Activated CD4-positive, alpha-beta T cell treated with anti-CD3 and anti-CD28 coated beads for 36 hours (primary cell): ENCODE data around the gene ZFP36L1. TPM values are rescaled to one million over a fixed set of nuclear protein-coding genes. Genes with fewer than 3 reads are reported as not detected.
A peak's percentile ranks its signal among the peaks of the same experiment; 100 is the strongest.

ENCODE experiments used
- ATAC-seq: fragments of 200-7000 bp; cut with Tn5 transposase; one replicate; pipeline ENCODE4 v1.10.0; 2021; ENCODE audit warnings: mild to moderate bottlenecking, moderate library complexity
- CTCF ChIA-PET: fragments of 350-600 bp; sonication (Branson Sonifier 250); formaldehyde crosslinking; loops from one replicate; lab custom pipeline; 2021; ENCODE audit warnings: antibody characterized with exemption; lab: Charles Lee
- POLR2A ChIA-PET: fragments of 350-600 bp; sonication (Branson Sonifier 250); formaldehyde crosslinking; loops from one replicate; lab custom pipeline; 2021; ENCODE audit warnings: antibody characterized with exemption, inconsistent platforms; lab: Charles Lee
- DNase-seq: peaks from one replicate; pipeline ENCODE4 v3.0.0-alpha.2; 2020
- H3K27ac Mint-ChIP-seq: one replicate; pipeline ENCODE4 v1.8.0; 2021; ENCODE audit warnings: mixed read lengths
- H3K27me3 Mint-ChIP-seq: one replicate; pipeline ENCODE4 v1.8.0; 2021; ENCODE audit warnings: mixed read lengths
- H3K36me3 Mint-ChIP-seq: one replicate; pipeline ENCODE4 v1.8.0; 2021; ENCODE audit warnings: low read depth, mixed read lengths
- H3K4me1 Mint-ChIP-seq: one replicate; pipeline ENCODE4 v1.8.0; 2021; ENCODE audit warnings: mixed read lengths
- H3K4me3 Mint-ChIP-seq: one replicate; pipeline ENCODE4 v1.8.0; 2021; ENCODE audit warnings: mild to moderate bottlenecking, moderate library complexity, mixed read lengths
- H3K9me3 Mint-ChIP-seq: one replicate; pipeline ENCODE4 v1.8.0; 2021; ENCODE audit warnings: low read depth, mixed read lengths
- intact Hi-C, 2 experiments: fragments of 100-400 bp; cut with DNase I in 1 of 2; cut with micrococcal nuclease in 1 of 2; formaldehyde crosslinking; loops; one replicate each; pipeline versions ENCODE4 v1.14.2 to v1.15.1; 2022 to 2024; cut with DNase I, micrococcal nuclease
- total RNA-seq, 2 experiments: library from RNA; stranded (reverse); gene quantifications; one replicate each; pipeline ENCODE4 v1.2.3, GENCODE V29; 2021

The ZFP36L1 gene
- total RNA-seq, 2 experiments from 2014 or later = 72.1 to 96.9 TPM

DNA sequence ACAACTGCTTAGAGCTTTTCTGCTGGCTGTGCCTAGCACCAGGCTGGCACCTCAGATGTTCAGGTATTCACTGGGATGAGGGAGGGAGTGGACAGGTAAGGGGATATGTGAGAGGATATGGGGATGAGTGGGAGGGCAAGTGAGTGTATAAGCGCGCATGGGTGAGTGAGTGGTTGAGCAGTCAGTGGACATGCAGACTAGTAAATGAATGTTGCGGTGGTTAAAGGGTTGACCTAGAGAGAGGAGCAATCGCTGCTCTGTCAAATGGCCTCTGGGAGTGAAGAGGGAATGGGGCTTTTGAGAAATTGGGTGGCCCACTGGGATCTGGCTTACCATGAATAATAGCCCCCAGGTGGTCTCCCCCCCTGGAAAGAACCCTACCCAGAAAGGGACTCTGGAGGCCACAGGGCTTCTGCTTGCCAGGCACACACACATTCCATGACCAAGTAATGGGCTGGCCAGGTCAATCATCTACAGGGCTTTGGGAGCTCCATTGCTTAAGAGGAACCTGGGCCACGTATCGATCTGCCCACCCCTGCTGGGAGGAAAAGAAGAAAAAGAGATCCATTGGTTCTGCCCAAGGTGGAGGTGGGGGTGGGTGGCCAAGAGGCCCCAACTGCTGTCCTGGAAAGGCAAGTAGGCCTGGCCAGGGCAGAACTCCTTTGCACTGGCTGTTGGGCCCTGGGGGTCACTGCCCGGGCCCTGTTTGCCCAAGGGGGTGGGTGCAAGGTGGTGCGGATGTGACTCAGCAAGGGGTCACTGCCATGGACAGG, 30.8 kb upstream of the ZFP36L1 start:
- Mint-ChIP-seq H3K4me1 (peaks cover 35% of the 10 kb centered on the region), H3K27me3 (no peaks in the 10 kb centered on the region), H3K4me3 (no peak overlapping the region), H3K36me3 (no peaks in the 10 kb centered on the region), H3K9me3 (no peaks in the 10 kb centered on the region), H3K27ac (no peak overlapping the region)
- no peak for DNase-seq
- intact Hi-C loops = no loop called here
- ChIA-PET CTCF (interaction anchor here (0.6 to 1.3 kb wide), 4 partner anchors 20 to 865 kb away, joined by 3 read pairs; no protein-coding TSS in a partner anchor), POLR2A (interaction anchor here (0.6 kb wide), 2 partner anchors 10 to 44 kb away, joined by 3 to 4 read pairs; no protein-coding TSS in a partner anchor)
- no peak for ATAC-seq

DNA sequence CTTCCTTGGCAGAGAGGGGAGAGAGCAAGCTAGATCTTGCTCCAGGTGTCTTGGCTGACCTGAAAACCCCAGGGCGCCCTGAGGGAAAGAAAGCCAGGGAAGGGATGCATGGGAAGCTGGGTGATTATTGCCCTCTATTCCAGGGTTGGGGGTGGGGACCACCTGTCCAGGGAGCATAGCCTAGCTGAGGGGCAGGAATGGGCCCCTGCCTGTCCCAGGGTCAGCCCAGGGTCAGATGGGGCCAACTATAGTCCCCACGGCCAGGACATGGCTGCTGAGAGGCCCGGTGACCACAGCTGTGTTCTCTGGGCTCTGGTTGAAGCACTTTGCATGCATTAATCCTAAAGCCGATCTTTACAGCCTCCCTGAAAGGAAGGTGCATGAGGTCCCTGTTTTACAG, 30.1 kb upstream of the ZFP36L1 start:
- DNase-seq = no peak
- ATAC-seq = no peak
- H3K27ac Mint-ChIP-seq = no peak overlapping the region
- no peaks in the 10 kb centered on the region for H3K36me3 Mint-ChIP-seq
- ChIA-PET POLR2A (interaction anchor here (0.6 kb wide), 2 partner anchors 9 to 43 kb away, joined by 3 to 4 read pairs; no protein-coding TSS in a partner anchor), CTCF (interaction anchor here (0.6 to 1.3 kb wide), 3 partner anchors 21 to 865 kb away, joined by 3 read pairs; no protein-coding TSS in a partner anchor)
- H3K4me1 Mint-ChIP-seq = peaks cover 39% of the 10 kb centered on the region
- intact Hi-C loops = no loop called here
- no peak overlapping the region for H3K4me3 Mint-ChIP-seq
- no peaks in the 10 kb centered on the region for H3K9me3 Mint-ChIP-seq
- no peaks in the 10 kb centered on the region for H3K27me3 Mint-ChIP-seq

DNA sequence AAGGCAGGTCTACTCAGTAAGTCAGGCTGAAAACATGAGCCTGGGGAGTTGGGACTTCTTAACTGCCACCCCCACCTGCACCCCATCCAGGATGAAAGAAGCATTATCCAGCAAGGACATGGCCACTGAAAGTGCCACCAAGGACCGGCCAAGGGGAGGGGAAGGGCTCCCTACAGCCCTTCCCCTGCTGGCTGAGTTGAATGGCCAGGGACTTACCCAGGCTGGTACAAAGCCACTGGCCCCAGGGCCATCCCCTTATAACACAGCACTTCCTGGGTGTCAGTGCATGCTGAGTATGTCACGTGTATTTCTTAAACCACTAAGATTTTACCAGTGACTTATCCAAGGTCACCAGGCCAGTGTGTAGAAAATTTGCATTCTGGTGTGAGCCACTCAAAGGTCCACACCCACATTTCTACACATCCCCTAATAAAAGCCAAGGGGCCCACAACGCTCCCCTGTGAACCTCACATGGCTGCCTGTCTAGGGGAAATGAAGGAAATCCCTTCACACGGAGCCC, 29.3 kb upstream of the ZFP36L1 start:
- ATAC-seq (peak; percentile 61), DNase-seq (peak; percentile 52)
- Mint-ChIP-seq H3K27me3 (no peaks in the 10 kb centered on the region), H3K9me3 (no peaks in the 10 kb centered on the region), H3K4me1 (peaks cover 40% of the 10 kb centered on the region), H3K4me3 (no peak overlapping the region), H3K27ac (peak overlapping the region; percentile 48), H3K36me3 (no peaks in the 10 kb centered on the region)
- ChIA-PET POLR2A (no interaction called here), CTCF (interaction anchor here (0.6 to 4.3 kb wide), 2 partner anchors 22 to 797 kb away, joined by 3 to 18 read pairs; no protein-coding TSS in a partner anchor)
- intact Hi-C loops = no loop called here

DNA sequence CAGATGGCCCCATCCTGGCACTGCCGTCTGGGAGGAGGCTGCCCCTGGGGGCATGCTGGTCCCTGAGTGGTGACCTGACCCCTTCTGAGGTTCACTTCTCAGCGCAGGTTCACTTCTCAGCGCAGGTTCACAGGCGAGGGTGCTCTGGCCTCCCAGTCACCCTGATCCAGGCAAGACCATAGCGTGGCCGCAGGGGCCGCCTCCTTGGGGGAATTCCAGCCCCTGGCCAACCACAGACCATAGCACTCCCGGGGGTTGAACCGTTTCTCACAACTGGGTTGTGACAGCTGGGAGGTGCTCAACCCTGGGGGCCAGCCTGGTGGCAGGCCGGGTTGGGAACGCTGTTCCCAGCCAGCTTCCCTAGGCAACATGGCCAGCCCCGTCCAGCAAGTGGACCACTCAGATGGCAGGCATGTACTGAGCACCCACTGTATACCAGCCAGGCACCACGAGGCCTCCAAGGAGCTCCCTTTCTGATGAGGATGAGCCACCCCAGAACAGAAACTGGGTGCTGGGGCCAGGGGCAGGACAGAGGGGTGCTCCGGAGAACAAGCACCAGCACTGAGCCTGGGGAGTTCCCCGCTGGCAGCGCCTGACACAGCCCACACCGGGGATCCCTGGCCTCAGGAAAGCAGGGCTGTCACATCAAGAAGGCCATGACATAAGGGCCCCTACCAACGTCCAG, 28.3 kb upstream of the ZFP36L1 start:
- CTCF ChIA-PET = interaction anchor here (0.5 to 4.3 kb wide), 7 partner anchors 23 to 851 kb away, joined by 3 to 18 read pairs (median 3); no protein-coding TSS in a partner anchor
- intact Hi-C loops = no loop called here

DNA sequence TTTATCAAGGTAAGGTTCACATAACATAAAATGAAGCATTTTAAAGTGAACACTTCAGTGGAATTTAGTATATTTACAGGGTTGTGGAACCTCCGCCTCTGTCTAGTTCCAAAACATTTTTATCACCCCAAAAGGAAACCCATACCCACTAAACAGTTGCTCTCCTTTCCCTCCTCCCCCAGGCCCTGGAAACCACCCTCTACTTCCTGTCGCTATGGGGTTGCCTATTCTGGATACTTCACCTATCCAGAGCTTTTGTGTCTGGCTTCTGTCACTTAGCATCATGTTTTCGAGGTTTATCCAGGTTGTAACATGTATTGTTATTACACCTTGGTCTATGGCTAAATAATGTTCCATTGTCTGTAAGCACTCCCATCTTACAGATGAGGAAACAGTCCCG, 27.7 kb upstream of the ZFP36L1 start:
- Mint-ChIP-seq H3K9me3 (no peaks in the 10 kb centered on the region), H3K36me3 (no peaks in the 10 kb centered on the region), H3K4me1 (peaks cover 46% of the 10 kb centered on the region), H3K4me3 (no peak overlapping the region), H3K27me3 (no peaks in the 10 kb centered on the region), H3K27ac (peak overlapping the region; percentile 65)
- ChIA-PET CTCF (interaction anchor here (0.5 to 4.3 kb wide), 10 partner anchors 23 to 1330 kb away, joined by 3 to 18 read pairs (median 4); partner anchors contain the start of gene ZFP36L1), POLR2A (no interaction called here)
- intact Hi-C loops = no loop called here
- ATAC-seq (no peak), DNase-seq (peak; percentile 58)

More for the DNA sequence above, 28.3 kb upstream of the ZFP36L1 start:
- POLR2A ChIA-PET = no interaction called here
- peak overlapping the region; percentile 65 for H3K27ac Mint-ChIP-seq
- H3K9me3 Mint-ChIP-seq = no peaks in the 10 kb centered on the region
- ATAC-seq (peak; percentile 9), DNase-seq (peak; percentile 51)
- no peaks in the 10 kb centered on the region for H3K27me3 Mint-ChIP-seq
- H3K4me3 Mint-ChIP-seq = no peak overlapping the region
- peaks cover 46% of the 10 kb centered on the region for H3K4me1 Mint-ChIP-seq
- H3K36me3 Mint-ChIP-seq = no peaks in the 10 kb centered on the region

DNA sequence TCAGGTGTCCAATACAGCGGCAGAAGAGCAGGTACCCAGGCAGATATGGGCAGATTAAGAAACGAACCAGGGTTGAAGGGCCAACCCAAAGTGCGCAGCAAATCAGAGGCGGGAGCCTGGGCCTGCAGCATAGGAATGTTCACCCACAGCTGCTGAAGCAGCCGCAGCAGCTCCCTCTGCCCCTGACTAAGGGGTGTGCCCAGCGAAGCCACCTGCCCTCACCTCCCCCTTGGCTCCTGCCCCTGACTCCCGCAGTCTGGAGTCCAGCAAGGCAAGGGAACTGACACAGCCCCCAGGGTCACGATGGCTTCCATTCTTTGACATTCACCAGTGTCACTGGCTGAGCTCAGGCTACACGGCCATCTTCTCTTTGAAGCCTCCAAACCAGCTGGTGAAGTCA, 27.3 kb upstream of the ZFP36L1 start:
- H3K27me3 Mint-ChIP-seq = no peaks in the 10 kb centered on the region
- H3K27ac Mint-ChIP-seq = peak overlapping the region; percentile 76
- H3K4me3 Mint-ChIP-seq = no peak overlapping the region
- ChIA-PET POLR2A (interaction anchor here (1.1 to 1.6 kb wide), 2 partner anchors 24 to 28 kb away, joined by 3 to 12 read pairs; partner anchors contain the start of gene ZFP36L1), CTCF (interaction anchor here (0.6 to 4.3 kb wide), 12 partner anchors 23 to 1330 kb away, joined by 3 to 18 read pairs (median 4); partner anchors contain the start of gene ZFP36L1)
- ATAC-seq (no peak), DNase-seq (no peak)
- H3K36me3 Mint-ChIP-seq = no peaks in the 10 kb centered on the region
- no peaks in the 10 kb centered on the region for H3K9me3 Mint-ChIP-seq
- peaks cover 50% of the 10 kb centered on the region for H3K4me1 Mint-ChIP-seq
- intact Hi-C loops = no loop called here

DNA sequence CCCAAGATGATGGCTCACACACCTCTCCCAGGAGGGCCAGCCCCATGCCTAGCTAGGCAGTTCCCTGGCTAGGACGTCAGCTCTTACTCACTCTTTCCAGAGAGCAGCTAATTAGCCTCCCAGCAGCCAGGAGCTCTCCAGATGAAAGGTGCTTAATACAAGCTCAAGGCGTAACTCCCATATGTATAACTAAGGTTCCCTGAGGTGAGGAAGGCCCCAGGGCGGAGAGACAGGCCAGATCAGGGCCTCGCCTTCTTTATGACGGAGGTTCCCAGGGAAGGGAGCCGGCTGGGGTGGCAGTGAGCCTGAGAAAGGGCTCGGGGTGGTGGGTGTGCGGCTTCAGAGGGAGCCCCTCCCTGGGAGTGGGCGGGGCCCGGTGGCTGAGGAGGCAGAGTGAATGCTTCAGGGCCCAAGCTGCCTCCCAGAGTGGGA, 26.4 kb upstream of the ZFP36L1 start:
- peak; percentile 80 for DNase-seq
- Mint-ChIP-seq H3K9me3 (no peaks in the 10 kb centered on the region), H3K36me3 (no peaks in the 10 kb centered on the region), H3K4me1 (peaks cover 57% of the 10 kb centered on the region), H3K4me3 (no peak overlapping the region), H3K27ac (peak overlapping the region; percentile 76), H3K27me3 (no peaks in the 10 kb centered on the region)
- ChIA-PET CTCF (interaction anchor here (0.6 to 5.7 kb wide), 21 partner anchors 10 to 936 kb away, joined by 3 to 52 read pairs (median 4); partner anchors contain the start of gene ZFP36L1), POLR2A (interaction anchor here (0.5 to 1.6 kb wide), 4 partner anchors 23 to 445 kb away, joined by 3 to 12 read pairs (median 6); partner anchors contain the start of gene ZFP36L1)
- intact Hi-C loops = loop anchor here (5.0 to 10.0 kb wide), 4 partner anchors 37 to 1002 kb away; partner anchors contain the start of genes RAD51B (in 1 of the 2) and ZFYVE26 (in 1 of the 2)
- peak; percentile 45 for ATAC-seq

DNA sequence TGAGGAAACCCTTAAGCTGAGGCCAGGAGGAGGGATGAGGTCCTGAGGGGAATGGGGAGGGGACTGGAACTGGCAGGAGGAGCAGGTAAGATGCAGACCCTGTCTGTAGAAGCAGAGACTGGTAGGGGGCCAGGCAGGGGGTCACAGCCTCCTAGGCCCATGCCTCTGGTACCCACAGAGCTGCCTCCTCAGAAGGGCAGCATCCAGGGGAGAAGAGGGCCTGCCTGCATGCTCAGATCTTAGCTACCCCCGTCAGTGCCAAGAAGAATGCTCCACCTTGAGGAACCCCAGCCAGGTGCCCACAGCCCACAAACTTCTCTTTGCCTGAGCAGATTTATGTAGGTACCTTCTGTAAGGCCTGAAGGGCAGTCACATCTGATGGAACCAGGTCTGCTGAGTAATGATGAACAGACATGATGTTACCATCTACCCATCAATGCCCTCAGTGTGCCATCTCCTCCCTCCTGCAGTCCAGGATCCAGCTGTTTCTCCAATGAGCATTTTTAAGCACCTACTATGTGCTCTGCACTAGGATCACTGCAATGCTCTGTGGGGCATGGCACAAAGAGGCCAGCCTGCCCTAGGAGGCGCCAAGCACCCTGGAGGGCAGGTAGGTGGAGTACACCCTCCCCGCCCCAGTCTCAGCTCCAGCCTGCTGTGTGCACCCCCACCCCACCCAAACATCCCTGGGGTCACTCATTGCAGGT, 24.8 kb upstream of the ZFP36L1 start:
- H3K4me3 Mint-ChIP-seq = no peak overlapping the region
- H3K27ac Mint-ChIP-seq = peak overlapping the region; percentile 82
- POLR2A ChIA-PET = interaction anchor here (1.1 to 5.9 kb wide), 3 partner anchors 26 to 32 kb away, joined by 4 to 68 read pairs (median 5); partner anchors contain the start of gene ZFP36L1

DNA sequence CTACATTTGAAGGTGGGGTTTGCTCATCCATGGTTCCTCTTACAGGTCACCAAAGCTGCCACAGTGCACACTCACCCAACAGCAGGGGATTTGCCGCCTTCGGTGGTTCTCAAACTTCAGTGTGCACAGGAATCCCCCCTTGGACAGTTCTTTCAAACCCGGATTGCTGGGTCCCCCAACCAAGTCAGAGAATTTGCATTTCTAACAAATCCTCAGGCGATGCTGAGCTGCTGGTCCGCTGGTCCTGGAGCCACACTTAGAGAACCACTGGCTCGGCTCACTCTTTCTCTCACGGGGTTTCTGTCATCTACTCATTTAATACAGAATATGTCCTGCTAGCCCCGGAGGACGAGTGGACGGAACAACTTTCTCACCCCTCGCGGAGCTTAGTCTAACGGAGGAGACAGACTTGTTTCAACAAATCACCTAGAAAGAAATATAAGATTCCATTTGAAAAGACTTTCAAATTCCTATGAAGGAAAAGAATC, 24.1 kb upstream of the ZFP36L1 start:
- no peaks in the 10 kb centered on the region for H3K27me3 Mint-ChIP-seq
- intact Hi-C loops = loop anchor here (1.0 to 10.0 kb wide), 13 partner anchors 24 to 1000 kb away; partner anchors contain the start of genes RAD51B (in 1 of the 2), ZFP36L1 (in 1 of the 2) and ZFYVE26 (in 1 of the 2)
- ATAC-seq (no peak), DNase-seq (no peak)
- H3K9me3 Mint-ChIP-seq = no peaks in the 10 kb centered on the region
- H3K4me3 Mint-ChIP-seq = peak overlapping the region; percentile 74
- POLR2A ChIA-PET = interaction anchor here (1.0 to 5.9 kb wide), 4 partner anchors 22 to 31 kb away, joined by 4 to 68 read pairs (median 5); partner anchors contain the start of gene ZFP36L1
- peak overlapping the region; percentile 82 for H3K27ac Mint-ChIP-seq
- no peaks in the 10 kb centered on the region for H3K36me3 Mint-ChIP-seq
- CTCF ChIA-PET = interaction anchor here (0.6 to 5.7 kb wide), 33 partner anchors 10 to 884 kb away, joined by 3 to 52 read pairs (median 4); partner anchors contain the start of gene ZFP36L1
- H3K4me1 Mint-ChIP-seq = peaks cover 71% of the 10 kb centered on the region

More for the DNA sequence above, 24.8 kb upstream of the ZFP36L1 start:
- Mint-ChIP-seq H3K36me3 (no peaks in the 10 kb centered on the region), H3K4me1 (peaks cover 69% of the 10 kb centered on the region), H3K9me3 (no peaks in the 10 kb centered on the region), H3K27me3 (no peaks in the 10 kb centered on the region)
- ATAC-seq = no peak
- intact Hi-C loops = loop anchor here (2.0 to 10.0 kb wide), 6 partner anchors 35 to 1000 kb away; partner anchors contain the start of genes RAD51B (in 1 of the 2) and ZFYVE26 (in 1 of the 2)
- DNase-seq = no peak
- CTCF ChIA-PET = interaction anchor here (0.7 to 5.7 kb wide), 29 partner anchors 8 to 884 kb away, joined by 3 to 52 read pairs (median 4); partner anchors contain the start of gene ZFP36L1
